ENCODE measurements around the gene FRS2.

The FRS2 gene

GRCh38 chr12:69509308-69509736 is 39.1 kb downstream of the FRS2 start:
- H3K4me3 ChIP-seq (replicated peaks; ENCODE audit: low read depth, low read length) = no peak overlapping the region
- no peak for TF ChIP-seq CTCF (IDR thresholded peaks at IDR 0.05; ENCODE audit: low read length, missing control alignments)
- DNase-seq (ENCODE audit: low read depth) = peak; percentile 44

- no peak for TF ChIP-seq CTCF (IDR thresholded peaks at IDR 0.05; ENCODE audit: low read length, missing control alignments)
- DNase-seq (ENCODE audit: low read depth) = no peak
- no peak overlapping the region for H3K4me3 ChIP-seq (replicated peaks; ENCODE audit: low read depth, low read length)
These were observed 40.0 kb downstream of the FRS2 start for GRCh38 chr12:69509904-69510827.

GRCh38 chr12:69511016-69511415 is 40.8 kb downstream of the FRS2 start:
- no peak overlapping the region for H3K4me3 ChIP-seq (replicated peaks; ENCODE audit: low read depth, low read length)
- DNase-seq (ENCODE audit: low read depth) = no peak
- no peak for TF ChIP-seq CTCF (IDR thresholded peaks at IDR 0.05; ENCODE audit: low read length, missing control alignments)

DNA sequence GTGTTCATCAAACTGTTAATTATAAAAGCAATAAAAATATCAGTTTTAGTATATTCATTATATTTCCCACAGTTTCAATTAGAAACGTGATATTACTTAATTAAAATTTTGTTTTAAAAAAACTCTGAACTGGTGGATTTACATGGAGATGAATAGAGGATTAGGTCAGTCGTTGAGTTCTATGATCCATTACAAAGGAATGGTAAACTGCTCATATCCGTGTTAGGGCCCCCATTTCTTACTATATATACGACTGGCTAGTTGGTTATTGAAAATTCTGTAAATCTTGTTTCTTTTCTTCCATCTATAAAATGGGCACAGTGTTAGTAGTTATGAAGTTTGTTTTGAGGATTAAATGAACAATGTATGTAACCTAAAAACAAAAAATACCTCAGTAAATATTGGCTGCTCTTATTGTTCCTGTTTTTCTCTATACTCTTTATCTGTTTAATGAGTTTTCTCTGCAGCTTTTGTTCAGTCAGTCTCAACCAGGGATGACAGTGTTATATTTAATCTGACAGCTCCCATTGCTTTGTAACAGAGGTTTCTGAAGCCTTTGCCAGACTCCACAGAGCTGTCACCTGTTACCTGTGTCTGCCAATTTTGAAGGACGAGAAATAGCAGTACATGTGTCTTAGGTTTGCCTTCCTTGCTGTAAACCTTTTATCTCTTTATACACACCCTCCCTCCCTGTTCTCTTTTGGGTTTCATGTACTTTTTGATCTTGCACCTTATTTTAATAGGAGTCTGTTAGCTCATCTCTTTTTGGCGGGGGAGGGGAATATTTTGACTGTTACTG is 41.5 kb downstream of the FRS2 start:
- TF ChIP-seq CTCF (IDR thresholded peaks at IDR 0.05; ENCODE audit: low read length, missing control alignments) = no peak
- no peak overlapping the region for H3K4me3 ChIP-seq (replicated peaks; ENCODE audit: low read depth, low read length)
- no peak for DNase-seq (ENCODE audit: low read depth)

GRCh38 chr12:69512820-69513219 is 42.6 kb downstream of the FRS2 start:
- H3K4me3 ChIP-seq (replicated peaks; ENCODE audit: low read depth, low read length) = no peak overlapping the region
- TF ChIP-seq CTCF (IDR thresholded peaks at IDR 0.05; ENCODE audit: low read length, missing control alignments) = no peak
- DNase-seq (ENCODE audit: low read depth) = peak; percentile 52

GRCh38 chr12:69513297-69513696 is 43.1 kb downstream of the FRS2 start:
- no peak for TF ChIP-seq CTCF (IDR thresholded peaks at IDR 0.05; ENCODE audit: low read length, missing control alignments)
- DNase-seq (ENCODE audit: low read depth) = no peak
- H3K4me3 ChIP-seq (replicated peaks; ENCODE audit: low read depth, low read length) = no peak overlapping the region

All from fibroblast of pulmonary artery (primary cell).